ENCODE results near the gene TMEM201.

Gene TMEM201

GRCh38 chr1:9580942-9581341 lies 7.8 kb upstream of the TMEM201 start:
- DNase-seq, result no peak

DNA sequence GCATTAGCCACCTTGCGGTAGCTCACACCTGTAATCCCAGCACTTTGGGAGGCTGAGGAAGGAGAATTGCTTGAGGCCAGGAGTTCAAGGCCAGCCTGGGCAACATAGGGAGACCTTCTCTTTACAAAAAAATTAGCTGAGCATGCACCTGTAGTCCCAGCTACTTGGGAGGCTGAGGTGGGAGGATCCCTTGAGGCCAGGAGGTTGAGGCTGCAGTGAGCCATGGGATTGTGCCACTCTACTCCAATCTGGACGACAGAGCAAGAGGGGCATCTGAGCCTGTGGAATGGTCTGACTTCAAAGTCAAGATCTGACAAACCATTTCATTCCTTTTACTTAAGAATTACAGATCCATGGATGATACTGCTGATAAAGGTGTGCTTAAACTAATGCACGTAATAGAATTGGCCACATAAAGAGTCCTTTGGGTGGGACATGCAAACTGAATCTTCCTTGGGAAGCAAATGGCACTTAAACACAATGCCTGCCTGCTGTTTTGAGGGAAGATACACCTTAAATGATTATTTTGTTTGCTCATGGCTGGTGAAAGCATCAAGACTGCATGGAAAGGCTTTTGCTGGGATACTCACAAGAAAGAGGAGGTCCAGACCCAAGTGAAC lies 2.5 kb upstream of the TMEM201 start:
- DNase-seq, result no peak

DNA sequence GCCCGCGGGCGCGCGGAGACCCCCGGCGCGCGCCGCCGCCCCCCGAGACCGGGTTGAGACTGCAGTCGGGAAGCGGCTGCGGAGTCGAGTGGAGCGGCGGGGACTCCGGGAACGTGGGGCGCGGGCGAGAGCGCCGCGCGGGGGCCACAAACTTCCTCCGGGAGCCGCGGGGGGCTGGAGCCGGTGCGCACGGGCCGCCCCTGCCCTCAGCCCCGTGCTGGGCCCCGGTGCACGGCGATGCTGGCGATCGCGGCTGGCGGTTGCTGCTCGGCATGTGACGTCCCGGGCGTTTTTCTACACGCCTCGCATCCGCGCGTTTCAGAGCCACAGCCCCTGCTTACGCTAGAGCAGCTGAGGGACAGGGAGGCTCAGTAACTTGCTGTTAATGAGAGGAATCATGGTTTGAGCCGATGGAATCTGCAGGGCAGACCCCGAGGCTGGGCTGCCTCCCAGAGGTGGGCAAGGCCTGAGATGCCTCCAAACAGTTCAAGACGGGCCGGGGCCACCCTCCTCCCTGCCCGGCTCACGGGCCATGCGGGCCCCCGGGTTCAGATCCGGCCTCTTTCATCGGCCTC lies 520 bp downstream of the TMEM201 start:
- DNase-seq, result peak; percentile 59

GRCh38 chr1:9589719-9590157 lies 1.0 kb downstream of the TMEM201 start:
- no peak for DNase-seq

GRCh38 chr1:9590201-9590600 lies 1.5 kb downstream of the TMEM201 start:
- no peak for DNase-seq

GRCh38 chr1:9590945-9591668 lies 2.4 kb downstream of the TMEM201 start:
- no peak for DNase-seq

DNA sequence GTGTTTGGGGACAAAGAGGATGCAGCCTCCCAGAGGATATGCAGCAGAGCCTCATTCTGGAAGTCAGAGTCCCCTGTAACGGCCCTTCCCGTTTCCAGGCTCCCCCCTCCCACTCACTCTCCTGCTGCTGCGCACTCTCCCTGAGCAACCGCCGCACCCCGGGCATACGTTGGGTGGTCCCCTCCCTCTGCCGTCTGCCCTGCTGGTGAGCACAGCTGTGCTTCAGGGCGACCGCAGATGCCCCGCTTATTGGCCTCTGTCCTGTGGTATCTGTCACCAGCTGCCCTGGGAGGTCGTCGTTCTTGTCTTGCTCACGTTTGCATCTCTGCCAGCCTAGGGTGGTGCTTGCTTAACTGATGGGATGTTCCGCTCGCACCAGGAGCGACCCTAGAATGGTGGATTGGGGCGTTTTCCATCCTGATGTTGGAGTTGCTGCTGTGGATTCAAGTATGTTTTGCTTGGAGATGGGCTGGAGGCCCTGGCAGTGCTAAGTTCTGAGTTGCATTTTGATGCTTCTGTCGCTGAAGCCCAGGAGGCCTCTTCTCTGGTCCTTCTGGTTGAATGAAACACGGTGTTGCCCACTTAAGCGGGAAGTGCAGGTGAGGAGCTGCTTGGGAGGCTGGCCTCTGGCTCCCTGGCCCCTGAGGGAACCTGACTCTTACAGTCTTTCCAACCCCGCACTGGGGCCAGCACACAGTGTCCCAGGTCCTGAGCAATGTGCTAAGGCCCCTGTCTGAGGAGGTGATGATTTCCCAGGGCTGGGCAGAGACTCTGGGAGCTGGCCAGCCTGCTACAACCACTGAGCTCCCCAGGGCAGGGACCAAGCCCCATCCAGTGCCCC lies 3.2 kb downstream of the TMEM201 start:
- no peak for DNase-seq

DNA sequence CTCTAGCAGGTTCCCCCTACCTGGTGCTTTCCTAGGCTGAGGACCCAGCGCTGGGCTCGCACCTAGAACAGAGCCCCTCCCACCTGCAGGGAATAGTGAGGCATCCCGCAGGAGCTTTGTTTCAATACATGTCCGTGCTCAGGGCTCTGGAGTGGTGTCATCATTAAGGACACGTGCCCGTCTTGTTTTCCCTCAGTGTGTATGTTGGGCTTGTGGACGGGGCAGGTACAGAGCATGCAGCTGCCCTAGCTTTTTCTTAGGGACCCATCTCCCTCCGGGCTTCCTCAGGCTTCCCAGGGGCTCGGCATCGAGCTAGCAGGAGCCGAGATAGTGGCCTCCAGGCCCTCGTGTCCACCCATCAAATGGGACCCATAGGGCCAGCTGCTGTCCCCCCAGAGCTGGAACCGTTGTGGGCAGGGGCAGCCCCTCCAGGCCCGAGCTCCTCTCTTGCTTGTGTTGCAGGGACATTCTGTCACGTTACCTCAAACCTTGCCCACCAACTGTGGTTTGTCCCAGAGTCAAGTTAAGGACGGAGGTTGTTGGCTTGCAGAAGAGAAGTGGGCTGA lies 3.9 kb downstream of the TMEM201 start:
- no peak for DNase-seq

- no peak for DNase-seq
Observed at GRCh38 chr1:9593147-9593491, 4.4 kb downstream of the TMEM201 start.

DNA sequence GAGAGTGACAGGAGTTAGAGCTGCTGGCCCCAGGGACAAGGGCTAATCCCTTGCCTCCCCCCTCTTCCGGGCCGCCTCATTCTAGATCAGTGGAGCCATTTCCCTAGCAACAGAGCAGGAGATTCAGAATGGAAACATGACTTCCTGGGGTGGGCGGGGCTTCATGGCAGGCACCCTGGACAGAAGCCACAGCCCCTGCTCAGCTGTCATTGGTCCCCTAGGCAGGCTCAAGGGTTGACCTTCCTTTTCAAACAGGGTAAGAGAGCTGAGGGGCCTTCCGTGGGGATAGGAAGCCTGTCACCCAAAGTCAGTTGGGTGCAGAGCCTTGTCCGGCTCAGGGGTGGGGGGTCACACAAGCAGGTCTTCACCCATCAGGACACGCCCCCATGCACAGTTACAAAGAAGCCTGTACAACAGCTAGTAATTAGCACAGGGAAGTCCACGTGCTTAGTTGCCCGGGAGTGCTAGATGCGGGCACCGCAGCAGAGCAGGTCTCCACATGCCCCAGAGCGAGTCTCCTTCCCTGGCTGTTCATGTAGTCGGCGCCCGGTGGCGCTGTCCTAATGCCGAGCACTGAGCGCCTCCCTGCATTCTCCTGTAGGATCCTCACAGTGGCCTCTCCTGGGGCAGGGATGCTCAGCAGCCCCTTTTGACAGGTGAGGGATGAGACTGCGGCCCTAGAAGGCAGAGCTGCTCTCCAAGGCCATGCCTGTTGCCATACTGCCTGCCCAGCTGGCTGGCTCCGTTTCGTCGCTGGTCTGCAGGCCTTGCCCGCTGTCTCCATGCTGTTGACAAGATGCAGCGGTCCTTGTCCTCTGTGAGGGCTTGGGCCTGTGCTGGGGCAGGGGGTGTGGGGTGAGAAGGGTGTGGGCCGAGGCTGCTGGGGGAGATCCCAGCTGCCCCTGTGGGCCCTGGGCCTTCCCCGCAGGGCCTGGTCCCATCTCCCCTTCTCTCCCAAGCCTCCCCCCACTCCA lies 5.1 kb downstream of the TMEM201 start:
- peak; percentile 58 for DNase-seq

DNA sequence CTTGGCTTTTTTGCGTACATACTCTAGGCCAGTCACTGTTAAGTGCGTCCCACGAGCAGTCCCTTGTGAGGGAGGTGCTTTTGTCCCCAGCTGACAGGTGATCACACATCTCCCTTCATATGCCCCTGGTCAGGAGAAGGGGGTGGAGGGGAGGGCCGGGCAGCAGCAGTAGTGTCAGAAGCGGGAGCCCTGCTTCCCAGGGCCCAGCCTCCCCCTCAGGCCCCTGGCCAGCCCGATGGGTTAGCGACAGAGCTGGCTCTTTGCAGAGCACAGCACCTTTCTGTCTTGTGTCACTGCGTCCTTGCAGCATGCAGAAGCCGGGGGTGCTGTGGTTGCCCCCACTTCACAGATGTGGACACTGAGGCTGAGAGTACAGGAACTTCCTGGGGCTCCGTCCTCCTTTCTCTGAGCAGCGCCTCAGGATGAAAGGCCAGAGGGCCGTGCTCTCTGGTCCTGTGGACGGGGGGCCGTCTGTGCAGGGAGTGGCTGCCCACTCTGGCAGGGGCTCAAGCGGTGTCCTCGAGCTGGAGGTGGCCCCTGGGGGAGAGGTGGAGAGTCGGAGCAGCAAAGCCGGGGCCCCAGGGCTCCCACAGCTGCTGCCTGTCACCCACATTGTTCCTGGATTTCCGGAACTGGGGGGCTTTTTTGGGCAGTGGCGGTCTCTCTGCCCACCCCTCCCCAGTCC lies 5.9 kb downstream of the TMEM201 start:
- DNase-seq, result no peak

GRCh38 chr1:9595156-9595967 lies 6.7 kb downstream of the TMEM201 start:
- no peak for DNase-seq

DNA sequence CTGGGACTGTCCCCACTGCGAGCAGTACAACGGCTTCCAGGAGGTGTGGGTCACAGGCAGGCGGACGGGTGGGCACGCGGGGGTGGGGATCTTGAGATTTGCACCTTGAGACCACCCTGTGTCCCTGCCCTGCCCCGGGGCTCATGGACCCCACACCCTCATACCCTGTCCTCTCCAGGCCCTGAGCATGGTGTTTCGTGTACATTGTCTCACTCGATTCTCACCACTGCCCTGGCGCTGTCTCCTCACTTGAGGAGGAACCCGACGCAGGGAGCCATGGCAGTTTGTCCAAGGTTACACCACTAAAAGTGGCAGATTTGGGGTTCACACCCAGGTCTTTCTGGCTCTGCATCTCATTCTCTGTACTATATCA lies 7.2 kb downstream of the TMEM201 start:
- no peak for DNase-seq

DNA sequence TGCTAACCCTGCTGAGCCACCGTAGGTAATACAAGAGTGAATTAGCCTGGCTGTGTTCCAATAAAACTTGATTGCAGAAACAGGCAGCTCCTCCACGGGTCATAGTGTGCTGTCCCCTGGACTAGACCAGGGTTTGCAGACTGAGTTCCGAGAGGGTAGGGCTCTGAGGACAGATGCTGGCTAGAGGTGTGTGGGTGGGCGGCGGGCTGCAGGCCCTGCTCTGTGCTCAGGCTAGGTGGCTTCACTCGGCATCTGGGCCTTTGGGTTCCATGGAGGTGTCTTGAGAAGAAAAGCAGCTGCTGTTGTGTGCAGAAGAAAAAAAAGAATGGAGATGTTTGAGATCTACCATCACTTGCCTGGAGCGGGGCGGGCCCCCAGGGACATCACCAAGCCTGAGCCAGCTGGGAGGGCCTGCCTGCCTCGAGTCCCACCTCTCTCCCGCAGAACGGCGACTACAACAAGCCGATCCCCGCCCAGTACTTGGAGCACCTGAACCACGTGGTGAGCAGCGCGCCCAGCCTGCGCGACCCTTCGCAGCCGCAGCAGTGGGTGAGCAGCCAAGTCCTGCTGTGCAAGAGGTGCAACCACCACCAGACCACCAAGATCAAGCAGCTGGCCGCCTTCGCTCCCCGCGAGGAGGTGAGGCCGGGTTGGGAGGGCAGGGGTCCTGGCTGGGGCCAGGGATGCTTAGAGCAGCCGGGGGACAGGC lies 7.9 kb downstream of the TMEM201 start:
- no peak for DNase-seq

GRCh38 chr1:9597361-9598315 lies 8.9 kb downstream of the TMEM201 start:
- DNase-seq, result no peak

GRCh38 chr1:9598316-9598700 lies 9.6 kb downstream of the TMEM201 start:
- DNase-seq, result no peak

DNA sequence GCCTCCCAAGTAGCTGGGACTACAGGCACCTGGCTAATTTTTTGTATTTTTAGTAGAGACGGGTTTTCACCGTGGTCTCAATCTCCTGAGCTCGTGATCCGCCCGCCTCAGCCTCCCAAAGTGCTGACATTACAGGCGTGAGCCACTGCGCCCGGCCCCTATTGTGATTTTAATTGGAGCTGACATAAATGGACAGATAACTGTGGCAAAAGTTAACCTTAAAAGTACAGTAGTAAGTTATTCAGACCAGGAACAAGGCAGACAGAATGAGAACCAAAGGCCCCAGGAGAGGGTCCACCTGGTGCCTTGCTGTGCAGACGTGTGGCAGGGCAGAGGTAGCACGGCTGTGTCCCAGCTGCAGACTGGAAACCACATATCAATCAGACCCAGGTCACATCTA lies 11.0 kb downstream of the TMEM201 start:
- DNase-seq, result no peak
